Measurements from ENCODE around the gene TXN2.
A peak's percentile ranks its signal among the peaks of the same experiment; 100 is the strongest.

Gene TXN2

GRCh38 chr22:36506637-36507517, 25.4 kb upstream of the TXN2 start, which contains the start of gene FOXRED2:
TSS of gene FOXRED2 (minus strand) at chr22:36507040. CDS start at chr22:36506422, 618 bp downstream.
- DNase-seq (ENCODE audit: low read depth) = peak; percentile 34
- in situ Hi-C loops (cut with HindIII; ENCODE audit: low sequenced_read_pairs) = no loop called here
- peak within 1 kb of the TSS; percentile 50 for H3K4me3 ChIP-seq (ENCODE audit: low read depth, low read length)
- TF ChIP-seq CTCF (IDR thresholded peaks at IDR 0.05; ENCODE audit: low read depth, low read length, missing control alignments) = no peak

GRCh38 chr22:36505998-36506635, 24.7 kb upstream of the TXN2 start:
- TF ChIP-seq CTCF (IDR thresholded peaks at IDR 0.05; ENCODE audit: low read depth, low read length, missing control alignments) = no peak
- in situ Hi-C loops (cut with HindIII; ENCODE audit: low sequenced_read_pairs) = no loop called here
- no peak for DNase-seq (ENCODE audit: low read depth)
- peak overlapping the region; percentile 50 for H3K4me3 ChIP-seq (ENCODE audit: low read depth, low read length)

GRCh38 chr22:36497910-36498665, 16.6 kb upstream of the TXN2 start:
- in situ Hi-C loops (cut with HindIII; ENCODE audit: low sequenced_read_pairs) = no loop called here
- DNase-seq (ENCODE audit: low read depth) = no peak
- no peak for TF ChIP-seq CTCF (IDR thresholded peaks at IDR 0.05; ENCODE audit: low read depth, low read length, missing control alignments)
- no peak overlapping the region for H3K4me3 ChIP-seq (ENCODE audit: low read depth, low read length)

- TF ChIP-seq CTCF (IDR thresholded peaks at IDR 0.05; ENCODE audit: low read depth, low read length, missing control alignments) = no peak
- in situ Hi-C loops (cut with HindIII; ENCODE audit: low sequenced_read_pairs) = no loop called here
- no peak overlapping the region for H3K4me3 ChIP-seq (ENCODE audit: low read depth, low read length)
- DNase-seq (ENCODE audit: low read depth) = no peak
Measured at GRCh38 chr22:36493690-36494110, 12.3 kb upstream of the TXN2 start.

GRCh38 chr22:36492109-36492508, 10.7 kb upstream of the TXN2 start:
- TF ChIP-seq CTCF (IDR thresholded peaks at IDR 0.05; ENCODE audit: low read depth, low read length, missing control alignments) = no peak
- no peak for DNase-seq (ENCODE audit: low read depth)
- no peak overlapping the region for H3K4me3 ChIP-seq (ENCODE audit: low read depth, low read length)
- in situ Hi-C loops (cut with HindIII; ENCODE audit: low sequenced_read_pairs) = no loop called here

- no peak for DNase-seq (ENCODE audit: low read depth)
- H3K4me3 ChIP-seq (ENCODE audit: low read depth, low read length) = no peak overlapping the region
- in situ Hi-C loops (cut with HindIII; ENCODE audit: low sequenced_read_pairs) = no loop called here
- TF ChIP-seq CTCF (IDR thresholded peaks at IDR 0.05; ENCODE audit: low read depth, low read length, missing control alignments) = no peak
Measured at GRCh38 chr22:36491155-36491554, 9.7 kb upstream of the TXN2 start.

All from astrocyte of the cerebellum (primary cell).